A673 (cell line): ENCODE data around the gene CCRL2. TPM values are rescaled to one million over a fixed set of nuclear protein-coding genes. Genes with fewer than 3 reads are reported as not detected.

Experiments
- BruUV-seq: library from RNA; stranded (reverse); fragments of 400-500 nt; replicated peaks from 2 replicates; lab custom pipeline; 2021; lab: Mats Ljungman, UMichigan
- CTCF ChIA-PET: fragments of 300-600 bp; sonication (Branson Sonifier 250); formaldehyde crosslinking; loops from one replicate; lab custom pipeline; 2022; ENCODE audit warnings: antibody characterized with exemption; lab: Charles Lee
- POLR2A ChIA-PET: fragments of 300-600 bp; sonication (Branson Sonifier 250); formaldehyde crosslinking; loops from one replicate; lab custom pipeline; 2022; ENCODE audit warnings: antibody characterized with exemption; ENCODE audit not compliant: low non-redundant PET; lab: Charles Lee
- DNase-seq: peaks from one replicate; pipeline ENCODE4 v3.0.0-alpha.2; 2015; ENCODE audit warnings: low spot score
- H3K27ac ChIP-seq: fragments of 200-600 bp; sonication (generic); 2 replicates; pipeline ENCODE4 v1.5.1; 2016; ENCODE audit warnings: mixed run types, low read depth, mild to moderate bottlenecking, mixed read lengths, antibody characterized with exemption, low read length; ENCODE audit not compliant: poor library complexity, severe bottlenecking
- H3K27me3 ChIP-seq: fragments of 200-600 bp; sonication (generic); replicated peaks from 2 replicates; pipeline ENCODE4 v1.6.1; 2017; ENCODE audit warnings: mixed run types, low read depth, mild to moderate bottlenecking, mixed read lengths, antibody characterized with exemption, low read length; ENCODE audit not compliant: insufficient read depth, poor library complexity
- H3K36me3 ChIP-seq: fragments of 200-600 bp; sonication (generic); 2 replicates; pipeline ENCODE4 v1.6.1; 2016; ENCODE audit warnings: mixed run types, mild to moderate bottlenecking, mixed read lengths, antibody characterized with exemption, low read length; ENCODE audit not compliant: insufficient read depth, poor library complexity, severe bottlenecking
- H3K4me1 ChIP-seq: fragments of 200-600 bp; sonication (generic); 2 replicates; pipeline ENCODE4 v1.6.1; 2017; ENCODE audit warnings: mixed run types, mild to moderate bottlenecking, mixed read lengths, antibody characterized with exemption, low read length; ENCODE audit not compliant: insufficient read depth, poor library complexity, severe bottlenecking
- H3K4me3 ChIP-seq: fragments of 200-600 bp; sonication (generic); 2 replicates; pipeline ENCODE4 v1.5.1; 2016; ENCODE audit warnings: low read depth, mixed run types, mild to moderate bottlenecking, mixed read lengths, low read length; ENCODE audit not compliant: poor library complexity, severe bottlenecking
- H3K9me3 ChIP-seq: fragments of 200-600 bp; sonication (generic); 2 replicates; pipeline ENCODE4 v1.6.1; 2016; ENCODE audit warnings: mixed run types, low read depth, mild to moderate bottlenecking, mixed read lengths, antibody characterized with exemption, low read length; ENCODE audit not compliant: poor library complexity, severe bottlenecking
- EZH2 ChIP-seq: fragments of 200-600 bp; sonication (generic); IDR thresholded peaks from 2 replicates; pipeline ENCODE4 v1.6.1; 2017; ENCODE audit warnings: borderline replicate concordance, low read depth, mild to moderate bottlenecking, mixed read lengths, antibody characterized with exemption, low read length; ENCODE audit not compliant: poor library complexity, severe bottlenecking
- intact Hi-C: fragments of 100-400 bp; cut with micrococcal nuclease; formaldehyde crosslinking; loops from one replicate; pipeline ENCODE4 v1.10.0; 2022; ENCODE audit not compliant: unreplicated experiment
- total RNA-seq: library from RNA; stranded (reverse); gene quantifications from 2 replicates; pipeline ENCODE4 v1.2.3, GENCODE V29; 2021
- TF ChIP-seq, protein P1 (sequence below): fragments of 300-800, 200-600 bp; sonication (generic); conservative IDR thresholded peaks from 2 replicates; pipeline ENCODE4 v1.5.1; 2017; ENCODE audit warnings: low read depth, mild to moderate bottlenecking, antibody characterized with exemption, low read length, moderate library complexity, mixed read lengths

Gene CCRL2
- total RNA-seq, 1 experiment from 2014 or later = not detected

GRCh38 chr3:46365737-46366524 is 41.1 kb upstream of the CCRL2 start:
- BruUV-seq = no TSS peak
- intact Hi-C loops = no loop called here
- no peaks in the 10 kb centered on the region for H3K9me3 ChIP-seq
- H3K36me3 ChIP-seq = no peaks in the 10 kb centered on the region
- CTCF ChIA-PET = no interaction called here
- H3K4me3 ChIP-seq = no peak overlapping the region
- DNase-seq = no peak
- no peak overlapping the region for H3K27ac ChIP-seq
- TF ChIP-seq, protein P1, sequence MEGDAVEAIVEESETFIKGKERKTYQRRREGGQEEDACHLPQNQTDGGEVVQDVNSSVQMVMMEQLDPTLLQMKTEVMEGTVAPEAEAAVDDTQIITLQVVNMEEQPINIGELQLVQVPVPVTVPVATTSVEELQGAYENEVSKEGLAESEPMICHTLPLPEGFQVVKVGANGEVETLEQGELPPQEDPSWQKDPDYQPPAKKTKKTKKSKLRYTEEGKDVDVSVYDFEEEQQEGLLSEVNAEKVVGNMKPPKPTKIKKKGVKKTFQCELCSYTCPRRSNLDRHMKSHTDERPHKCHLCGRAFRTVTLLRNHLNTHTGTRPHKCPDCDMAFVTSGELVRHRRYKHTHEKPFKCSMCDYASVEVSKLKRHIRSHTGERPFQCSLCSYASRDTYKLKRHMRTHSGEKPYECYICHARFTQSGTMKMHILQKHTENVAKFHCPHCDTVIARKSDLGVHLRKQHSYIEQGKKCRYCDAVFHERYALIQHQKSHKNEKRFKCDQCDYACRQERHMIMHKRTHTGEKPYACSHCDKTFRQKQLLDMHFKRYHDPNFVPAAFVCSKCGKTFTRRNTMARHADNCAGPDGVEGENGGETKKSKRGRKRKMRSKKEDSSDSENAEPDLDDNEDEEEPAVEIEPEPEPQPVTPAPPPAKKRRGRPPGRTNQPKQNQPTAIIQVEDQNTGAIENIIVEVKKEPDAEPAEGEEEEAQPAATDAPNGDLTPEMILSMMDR = no peak
- no peak for TF ChIP-seq EZH2
- POLR2A ChIA-PET = no interaction called here
- no peaks in the 10 kb centered on the region for H3K4me1 ChIP-seq
- peaks cover 11% of the 10 kb centered on the region for H3K27me3 ChIP-seq

DNA sequence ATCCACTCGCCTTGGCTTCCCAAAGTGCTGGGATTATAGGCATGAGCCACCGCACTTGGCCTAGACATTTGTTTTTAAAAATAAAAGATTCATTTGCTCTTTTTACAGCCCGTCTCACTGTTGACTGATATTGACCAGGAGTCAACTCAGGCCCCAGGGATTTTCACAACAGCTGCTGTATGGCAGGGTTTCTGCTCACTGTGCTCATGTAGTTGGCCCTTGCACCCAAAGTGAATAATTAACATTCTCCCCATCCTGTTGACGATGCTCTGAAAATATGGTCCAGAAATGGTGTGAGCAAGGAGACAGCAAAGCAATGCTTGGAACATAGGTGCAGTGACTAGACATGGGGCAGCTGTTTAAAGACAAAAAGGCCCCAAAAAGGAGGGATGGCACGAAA is 39.2 kb upstream of the CCRL2 start:
- DNase-seq = no peak
- Histone ChIP-seq H3K27ac (no peak overlapping the region), H3K4me3 (no peak overlapping the region), H3K4me1 (no peaks in the 10 kb centered on the region), H3K36me3 (no peaks in the 10 kb centered on the region), H3K27me3 (peaks cover 16% of the 10 kb centered on the region), H3K9me3 (no peaks in the 10 kb centered on the region)
- CTCF ChIA-PET = no interaction called here
- BruUV-seq = no TSS peak
- no peak for TF ChIP-seq EZH2
- TF ChIP-seq, protein P1 = no peak
- POLR2A ChIA-PET = no interaction called here
- intact Hi-C loops = no loop called here

DNA sequence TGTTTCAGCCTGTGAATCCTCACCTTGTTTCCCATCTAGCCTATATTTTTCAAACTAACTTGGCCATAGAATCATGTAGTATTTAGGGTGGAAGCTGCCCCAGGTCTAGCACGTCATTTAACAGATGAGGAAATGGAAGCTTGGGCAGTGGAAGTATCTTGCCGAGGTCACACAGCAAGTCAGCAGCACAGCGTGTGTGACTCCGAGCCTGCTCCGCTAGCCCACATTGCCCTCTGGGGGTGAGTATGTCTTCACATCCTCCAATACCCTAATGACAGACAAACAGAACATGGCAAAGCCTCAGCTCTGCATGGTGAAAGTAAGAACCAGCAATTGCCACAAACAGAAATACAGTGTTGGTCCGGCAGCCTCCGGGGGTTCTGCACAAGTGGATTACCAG is 38.5 kb upstream of the CCRL2 start:
- intact Hi-C loops = no loop called here
- H3K27ac ChIP-seq = no peak overlapping the region
- POLR2A ChIA-PET = no interaction called here
- DNase-seq = no peak
- no peak overlapping the region for H3K4me3 ChIP-seq
- CTCF ChIA-PET = no interaction called here
- H3K27me3 ChIP-seq = peaks cover 19% of the 10 kb centered on the region
- no peaks in the 10 kb centered on the region for H3K36me3 ChIP-seq
- TF ChIP-seq, protein P1 = no peak
- TF ChIP-seq EZH2 = no peak
- no TSS peak for BruUV-seq
- no peaks in the 10 kb centered on the region for H3K4me1 ChIP-seq
- no peaks in the 10 kb centered on the region for H3K9me3 ChIP-seq
